Neural progenitor cell (in vitro differentiated cells): ENCODE results near the gene OR13J1.

Experiments used
- CTCF ChIP-seq: fragments of 200-600 bp; sonication (generic); IDR thresholded peaks from 2 replicates; pipeline ENCODE4 v1.5.1; 2017; ENCODE audit warnings: antibody characterized with exemption, mild to moderate bottlenecking
- EZH2 ChIP-seq: fragments of 200-600 bp; sonication (generic); IDR thresholded peaks from 2 replicates; pipeline ENCODE4 v1.6.1; 2017; ENCODE audit warnings: antibody characterized with exemption, mild to moderate bottlenecking, moderate library complexity
- EZH2phosphoT487 ChIP-seq: fragments of 200-600 bp; sonication (generic); IDR thresholded peaks from 2 replicates; pipeline ENCODE4 v1.6.1; 2017; ENCODE audit warnings: antibody characterized with exemption

DNA sequence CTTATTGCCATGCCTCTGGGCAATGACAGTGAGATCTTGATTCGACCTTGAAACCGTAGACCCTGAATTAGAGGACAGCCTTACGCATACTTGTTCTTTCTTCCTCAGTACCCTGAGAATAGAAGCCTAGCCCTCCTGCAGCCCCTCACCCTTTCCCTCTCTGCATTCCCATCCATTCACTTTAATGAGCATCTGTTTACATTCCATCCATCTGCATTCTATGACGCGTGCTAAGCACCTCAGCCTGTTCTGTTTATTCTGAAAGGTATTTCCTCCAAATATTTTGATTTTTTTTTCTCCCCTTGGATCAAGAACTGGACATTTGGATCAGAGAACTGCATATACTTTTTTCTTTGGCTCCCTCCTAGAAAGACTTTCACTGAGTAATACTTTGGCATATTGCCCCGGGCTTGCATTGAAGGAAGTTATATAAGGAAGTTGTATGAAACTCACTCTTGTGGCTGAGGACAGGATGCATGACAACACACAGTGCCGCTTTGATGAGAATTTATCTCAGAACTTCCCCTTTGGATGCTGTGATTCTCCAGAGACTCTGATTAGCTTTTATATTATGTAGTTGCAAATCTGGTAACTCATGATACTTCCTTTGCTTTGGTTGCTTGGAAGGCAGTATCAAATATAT is 25.5 kb downstream of the OR13J1 start:
- no peak for TF ChIP-seq CTCF
- TF ChIP-seq EZH2phosphoT487, result no peak
- TF ChIP-seq EZH2, result no peak
